ENCODE results near the gene DICER1. TPM values are rescaled to one million over a fixed set of nuclear protein-coding genes. Genes with fewer than 3 reads are reported as not detected.

The DICER1 gene
- polyA plus RNA-seq, 1 donor (not counting 4 experiments of a cell fraction or from before 2014, with no cell fraction given) = 31.6 TPM

- Histone ChIP-seq H3K4me3 (ENCODE audit: control insufficient read depth in 2 of 3, extremely low read depth in 1 of 3, insufficient read depth in 2 of 3, low read depth in 1 of 3, low read length in 3 of 3) (no peak overlapping the region), H3K4me2 (ENCODE audit: control insufficient read depth, extremely low read depth, insufficient read depth, low read depth, low read length) (no peak overlapping the region), H2AFZ (ENCODE audit: control insufficient read depth, low read length) (no peak overlapping the region), H3K9me1 (ENCODE audit: control insufficient read depth, extremely low read depth, insufficient read depth, low read length) (no peaks in the 10 kb centered on the region), H3K27me3 (ENCODE audit: control insufficient read depth, extremely low read depth, insufficient read depth, low read length) (no peaks in the 10 kb centered on the region), H3K9ac (ENCODE audit: control insufficient read depth, extremely low read depth, insufficient read depth, low read length) (no peak overlapping the region), H3K36me3 (ENCODE audit: control insufficient read depth in 2 of 2, extremely low read depth in 1 of 2, insufficient read depth in 2 of 2, low read length in 2 of 2) (no peaks in the 10 kb centered on the region), H4K20me1 (ENCODE audit: control insufficient read depth, extremely low read depth, insufficient read depth, low read length) (no peaks in the 10 kb centered on the region), H3K9me3 (ENCODE audit: control insufficient read depth, low read depth, low read length) (no peaks in the 10 kb centered on the region), H3K4me1 (ENCODE audit: control insufficient read depth, extremely low read depth, insufficient read depth, low read length) (no peaks in the 10 kb centered on the region), H3K79me2 (ENCODE audit: control insufficient read depth, insufficient read depth, low read length) (no peaks in the 10 kb centered on the region), H3K27ac (ENCODE audit: control insufficient read depth, insufficient read depth, low read length) (no peak overlapping the region)
- DNase-seq (ENCODE audit: low read depth, low spot score) = no peak
- dilution Hi-C loops (cut with MboI; ENCODE audit: extremely low pct_ligation_motif_present, low sequenced_read_pairs) = no loop called here
- TF ChIP-seq EZH2 (IDR thresholded peaks at IDR 0.05; ENCODE audit: low read length) (no peak), CTCF (optimal IDR thresholded peaks at IDR 0.05 in 1 of 3, IDR thresholded peaks at IDR 0.05 in 1 of 3, conservative IDR thresholded peaks at IDR 0.05 in 1 of 3; ENCODE audit: extremely low read depth in 1 of 3, insufficient read depth in 2 of 3, low read length in 3 of 3) (no peak)
- no peak for FAIRE-seq
Measured at GRCh38 chr14:95043314-95043713, 114.0 kb downstream of the DICER1 start.

GRCh38 chr14:95041477-95042020 lies 115.8 kb downstream of the DICER1 start:
- Histone ChIP-seq H3K4me3 (ENCODE audit: control insufficient read depth in 2 of 3, extremely low read depth in 1 of 3, insufficient read depth in 2 of 3, low read depth in 1 of 3, low read length in 3 of 3) (no peak overlapping the region), H4K20me1 (ENCODE audit: control insufficient read depth, extremely low read depth, insufficient read depth, low read length) (no peaks in the 10 kb centered on the region), H3K27me3 (ENCODE audit: control insufficient read depth, extremely low read depth, insufficient read depth, low read length) (no peaks in the 10 kb centered on the region), H3K9me3 (ENCODE audit: control insufficient read depth, low read depth, low read length) (no peaks in the 10 kb centered on the region), H3K9me1 (ENCODE audit: control insufficient read depth, extremely low read depth, insufficient read depth, low read length) (no peaks in the 10 kb centered on the region), H2AFZ (ENCODE audit: control insufficient read depth, low read length) (no peak overlapping the region), H3K4me2 (ENCODE audit: control insufficient read depth, extremely low read depth, insufficient read depth, low read depth, low read length) (no peak overlapping the region), H3K36me3 (ENCODE audit: control insufficient read depth in 2 of 2, extremely low read depth in 1 of 2, insufficient read depth in 2 of 2, low read length in 2 of 2) (no peaks in the 10 kb centered on the region), H3K9ac (ENCODE audit: control insufficient read depth, extremely low read depth, insufficient read depth, low read length) (no peak overlapping the region), H3K27ac (ENCODE audit: control insufficient read depth, insufficient read depth, low read length) (no peak overlapping the region), H3K79me2 (ENCODE audit: control insufficient read depth, insufficient read depth, low read length) (no peaks in the 10 kb centered on the region), H3K4me1 (ENCODE audit: control insufficient read depth, extremely low read depth, insufficient read depth, low read length) (no peaks in the 10 kb centered on the region)
- dilution Hi-C loops (cut with MboI; ENCODE audit: extremely low pct_ligation_motif_present, low sequenced_read_pairs) = no loop called here
- FAIRE-seq = no peak
- TF ChIP-seq CTCF (optimal IDR thresholded peaks at IDR 0.05 in 1 of 3, IDR thresholded peaks at IDR 0.05 in 1 of 3, conservative IDR thresholded peaks at IDR 0.05 in 1 of 3; ENCODE audit: extremely low read depth in 1 of 3, insufficient read depth in 2 of 3, low read length in 3 of 3) (no peak), EZH2 (IDR thresholded peaks at IDR 0.05; ENCODE audit: low read length) (no peak)
- DNase-seq (ENCODE audit: low read depth, low spot score) = no peak
